K562 (cell line): ENCODE data around the gene STARD13. TPM values are rescaled to one million over a fixed set of nuclear protein-coding genes. Genes with fewer than 3 reads are reported as not detected.
A peak's percentile ranks its signal among the peaks of the same experiment; 100 is the strongest.

Source experiments
- ATAC-seq: fragments of 200-7000 bp; cut with Tn5 transposase; 3 replicates; pipeline ENCODE4 v1.9.1; 2020; ENCODE audit warnings: moderate library complexity
- BruUV-seq: library from RNA; stranded (reverse); fragments of 400-500 nt; replicated peaks from 2 replicates; lab custom pipeline; 2021; lab: Mats Ljungman, UMichigan
- CTCF ChIA-PET: fragments of 300-600 bp; formaldehyde crosslinking; extraction: SDS; loops from one replicate; lab custom pipeline; 2021; ENCODE audit warnings: low intra/inter-chr PET ratio; lab: Yijun Ruan, JAX
- POLR2A ChIA-PET: fragments of 300-600, 350-650 bp; sonication (Branson Sonifier 250); formaldehyde crosslinking; extraction: SDS; loops from one replicate; lab custom pipeline; 2021; ENCODE audit warnings: antibody characterized with exemption, inconsistent platforms; lab: Yijun Ruan, JAX
- DNase-seq, 4 experiments: peaks; one replicate each; pipeline versions ENCODE4 v3.0.0 to v3.0.0-alpha.2; 2011 to 2018; ENCODE audit warnings: low spot score in 3 of 4, mixed read lengths in 3 of 4; ENCODE audit errors: extremely low read depth in 1 of 4
- FAIRE-seq: peaks from 2 replicates; lab custom pipeline; 2011; peaks lifted over from hg19 to GRCh38; lab: Jason Lieb, UNC
- H2AFZ ChIP-seq: 2 replicates; pipeline ENCODE4 v1.6.0; 2011; ENCODE audit warnings: low read depth, low read length, control low read depth, inconsistent platforms
- H3K27ac ChIP-seq: fragments of 200-600 bp; 3 replicates; pipeline ENCODE4 v1.8.0; 2011; ENCODE audit warnings: low read depth, mild to moderate bottlenecking, control low read depth, inconsistent platforms, low read length, moderate library complexity, mixed read lengths; ENCODE audit errors: extremely low read depth
- H3K27me3 ChIP-seq, 2 experiments: fragments of 300-600 bp in 1 of 2; 2 replicates in 1 of 2; 3 replicates in 1 of 2; pipeline versions ENCODE4 v1.6.0 to v1.8.0; 2011; ENCODE audit warnings: inconsistent platforms in 2 of 2, low read length in 2 of 2, mild to moderate bottlenecking in 1 of 2, mixed read lengths in 1 of 2, moderate library complexity in 1 of 2; ENCODE audit not compliant: control insufficient read depth in 2 of 2, insufficient read depth in 2 of 2
- H3K36me3 ChIP-seq: fragments of 300-600 bp; 3 replicates; pipeline ENCODE4 v1.8.0; 2011; ENCODE audit warnings: mild to moderate bottlenecking, low read length, inconsistent platforms; ENCODE audit not compliant: control insufficient read depth, insufficient read depth
- H3K4me1 ChIP-seq, 2 experiments: fragments of 200-600 bp in 1 of 2; replicated peaks in 1 of 2; 2 replicates in 1 of 2; 3 replicates in 1 of 2; pipeline versions ENCODE4 v1.5.1 to v1.8.0; 2011; ENCODE audit warnings: inconsistent platforms in 2 of 2, low read length in 2 of 2, mild to moderate bottlenecking in 1 of 2, mixed read lengths in 1 of 2, moderate library complexity in 1 of 2; ENCODE audit not compliant: control insufficient read depth in 2 of 2, insufficient read depth in 2 of 2
- H3K4me2 ChIP-seq: 2 replicates; pipeline ENCODE4 v1.6.1; 2011; ENCODE audit warnings: low read length, control low read depth, inconsistent platforms, mixed read lengths; ENCODE audit not compliant: insufficient read depth
- H3K4me3 ChIP-seq: fragments of 200-600 bp; sonication (generic), shearing (Covaris generic); 2 replicates; pipeline ENCODE4 v1.5.1; 2016; ENCODE audit warnings: control low read depth, inconsistent platforms
- H3K79me2 ChIP-seq: fragments of 200-600 bp; 3 replicates; pipeline ENCODE4 v1.8.0; 2011; ENCODE audit warnings: low read length, inconsistent platforms; ENCODE audit not compliant: control insufficient read depth, insufficient read depth
- H3K9ac ChIP-seq, 2 experiments: 2 replicates each; pipeline versions ENCODE4 v1.6.0 to v1.6.1; 2011; ENCODE audit warnings: low read depth in 2 of 2, low read length in 2 of 2, control low read depth in 1 of 2, inconsistent platforms in 1 of 2, mild to moderate bottlenecking in 1 of 2, mixed read lengths in 1 of 2; ENCODE audit not compliant: insufficient read depth in 1 of 2
- H3K9me1 ChIP-seq: one replicate; pipeline ENCODE4 v1.6.0; 2011; ENCODE audit warnings: inconsistent platforms, mild to moderate bottlenecking, low read length, moderate library complexity; ENCODE audit not compliant: control insufficient read depth, insufficient read depth
- H3K9me3 ChIP-seq: replicated peaks from 2 replicates; pipeline ENCODE4 v1.5.1; 2011; ENCODE audit warnings: low read depth, low read length, inconsistent platforms; ENCODE audit not compliant: control insufficient read depth, insufficient read depth
- H4K20me1 ChIP-seq: replicated peaks from 2 replicates; pipeline ENCODE4 v1.6.1; 2011; ENCODE audit warnings: low read length, inconsistent platforms, mixed read lengths; ENCODE audit not compliant: control insufficient read depth, insufficient read depth
- CAMTA2 ChIP-seq: fragments of 250-450 bp; sonication (Bioruptor Pico); conservative IDR thresholded peaks from 2 replicates; pipeline ENCODE4 v1.5.1; 2022
- GATAD2B ChIP-seq: fragments of 450-650 bp; IDR thresholded peaks from 2 replicates; pipeline ENCODE4 v1.6.1; 2017; ENCODE audit warnings: mild to moderate bottlenecking, borderline replicate concordance
- MCM7 ChIP-seq, 2 experiments: fragments of 450-650 bp; IDR thresholded peaks; 2 replicates each; pipeline ENCODE4 v1.6.1; 2016 to 2018
- NFATC3 ChIP-seq: fragments of 450-650 bp; IDR thresholded peaks from 2 replicates; pipeline ENCODE4 v1.6.1; 2017; ENCODE audit warnings: mild to moderate bottlenecking
- RBM25 ChIP-seq: fragments of 200-400 bp; formaldehyde crosslinking; IDR thresholded peaks from 2 replicates; pipeline ENCODE4 v1.6.1; 2018; ENCODE audit warnings: low read length, low read depth, moderate library complexity; ENCODE audit not compliant: severe bottlenecking
- WGBS: fragments of 100-300 bp; shearing (Covaris generic); methylation state at CpG from one replicate; pipeline ENCODE4 v1.1.6; 2016; ENCODE audit warnings: low coverage, mixed read lengths; ENCODE audit not compliant: insufficient coverage; ENCODE audit errors: missing lambda C conversion rate; 5-methylcytosine and 5-hydroxymethylcytosine counted together
- in situ Hi-C: fragments of 300-500 bp; cut with MboI; formaldehyde crosslinking; loops from 4 replicates; pipeline ENCODE4 v1.15.0; 2018; ENCODE audit warnings: inconsistent platforms, mixed read lengths
- intact Hi-C: fragments of 100-400 bp; cut with micrococcal nuclease; formaldehyde crosslinking; loops from 2 replicates; pipeline ENCODE4 v1.14.2; 2022
- polyA plus RNA-seq, 8 experiments: library from polyadenylated mRNA; depleted of rRNA in 4 of 8; stranded (reverse) in 5 of 8; unstranded in 3 of 8; fragments of >200 nt; fragmentation: Nextera tagmentation in 2 of 8; fragmentation: Illumina TruSeq in 1 of 8; extraction: Ambion mirVana in 2 of 8; extraction: Trizol in 1 of 8; gene quantifications; 2 replicates each; pipeline versions ENCODE4 v1.2.1 to v1.2.3, GENCODE V29; 2011 to 2014; ENCODE audit warnings: inconsistent platforms in 1 of 8, missing spikeins in 1 of 8
- total RNA-seq, 7 experiments: library from RNA; depleted of rRNA in 6 of 7; stranded (reverse); fragments of >200 nt in 6 of 7; fragmentation: Illumina TruSeq in 2 of 7; extraction: Trizol in 2 of 7; gene quantifications; 2 replicates each; pipeline versions ENCODE4 v1.2.1 to v1.2.3, GENCODE V29; 2011 to 2021; ENCODE audit warnings: low replicate concordance in 1 of 7
- TF ChIP-seq, protein P1 (sequence below): IDR thresholded peaks from 3 replicates; pipeline ENCODE4 v1.6.1; 2011; ENCODE audit warnings: borderline replicate concordance, mild to moderate bottlenecking, moderate library complexity; ENCODE audit not compliant: insufficient read length; ENCODE audit errors: extremely low read depth
- TF ChIP-seq, protein P2 (sequence below): sonication (generic); formaldehyde crosslinking; IDR thresholded peaks from 2 replicates; pipeline ENCODE4 v1.8.0; 2022; ENCODE audit warnings: mild to moderate bottlenecking, missing genetic modification reagents
- TF ChIP-seq, protein P3 (sequence below): IDR thresholded peaks from 2 replicates; pipeline ENCODE4 v1.6.1; 2011; ENCODE audit warnings: borderline replicate concordance, low read depth, mild to moderate bottlenecking, moderate library complexity, low read length; ENCODE audit not compliant: insufficient read depth, poor library complexity, severe bottlenecking
- TF ChIP-seq, protein P4 (sequence below), 3 experiments: IDR thresholded peaks in 2 of 3; conservative IDR thresholded peaks in 1 of 3; 2 replicates each; pipeline ENCODE4 v1.5.1; 2011 to 2012; ENCODE audit warnings: low read length in 3 of 3, mild to moderate bottlenecking in 3 of 3, control low read depth in 2 of 3, improper control_type of control experiment in 1 of 3, inconsistent platforms in 1 of 3, low read depth in 1 of 3, mixed read lengths in 1 of 3, moderate library complexity in 1 of 3; ENCODE audit not compliant: insufficient read depth in 2 of 3

The STARD13 gene
- total and polyA plus RNA-seq, 9 of the 15 experiments (the other 6 are each of a cell fraction or from before 2014, with no cell fraction given), result 0.11 TPM; not detected in 8

DNA sequence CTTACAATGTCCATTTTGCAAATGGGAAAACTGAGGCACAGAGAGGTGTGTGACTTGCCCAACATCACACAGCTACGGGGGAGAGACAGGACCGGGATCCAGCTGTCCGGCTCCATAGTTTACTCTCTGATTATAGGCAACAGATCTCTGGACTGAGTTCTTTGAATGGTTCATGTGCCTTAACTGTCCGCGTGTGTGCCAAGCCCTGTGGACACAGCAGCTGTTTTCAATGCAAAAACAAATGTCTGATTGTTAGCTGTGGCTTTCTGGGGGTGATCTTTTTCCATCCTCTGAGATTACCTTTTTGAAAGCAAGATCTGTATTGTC, 175.2 kb downstream of the STARD13 start (continued):
- TF ChIP-seq, protein P1, sequence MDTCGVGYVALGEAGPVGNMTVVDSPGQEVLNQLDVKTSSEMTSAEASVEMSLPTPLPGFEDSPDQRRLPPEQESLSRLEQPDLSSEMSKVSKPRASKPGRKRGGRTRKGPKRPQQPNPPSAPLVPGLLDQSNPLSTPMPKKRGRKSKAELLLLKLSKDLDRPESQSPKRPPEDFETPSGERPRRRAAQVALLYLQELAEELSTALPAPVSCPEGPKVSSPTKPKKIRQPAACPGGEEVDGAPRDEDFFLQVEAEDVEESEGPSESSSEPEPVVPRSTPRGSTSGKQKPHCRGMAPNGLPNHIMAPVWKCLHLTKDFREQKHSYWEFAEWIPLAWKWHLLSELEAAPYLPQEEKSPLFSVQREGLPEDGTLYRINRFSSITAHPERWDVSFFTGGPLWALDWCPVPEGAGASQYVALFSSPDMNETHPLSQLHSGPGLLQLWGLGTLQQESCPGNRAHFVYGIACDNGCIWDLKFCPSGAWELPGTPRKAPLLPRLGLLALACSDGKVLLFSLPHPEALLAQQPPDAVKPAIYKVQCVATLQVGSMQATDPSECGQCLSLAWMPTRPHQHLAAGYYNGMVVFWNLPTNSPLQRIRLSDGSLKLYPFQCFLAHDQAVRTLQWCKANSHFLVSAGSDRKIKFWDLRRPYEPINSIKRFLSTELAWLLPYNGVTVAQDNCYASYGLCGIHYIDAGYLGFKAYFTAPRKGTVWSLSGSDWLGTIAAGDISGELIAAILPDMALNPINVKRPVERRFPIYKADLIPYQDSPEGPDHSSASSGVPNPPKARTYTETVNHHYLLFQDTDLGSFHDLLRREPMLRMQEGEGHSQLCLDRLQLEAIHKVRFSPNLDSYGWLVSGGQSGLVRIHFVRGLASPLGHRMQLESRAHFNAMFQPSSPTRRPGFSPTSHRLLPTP, result no peak
- TF ChIP-seq GATAD2B (no peak), RBM25 (no peak), MCM7 (IDR thresholded peaks at IDR 0.05) (no peak), CAMTA2 (CRISPR knock-in tag) (no peak)
- TF ChIP-seq, protein P2, sequence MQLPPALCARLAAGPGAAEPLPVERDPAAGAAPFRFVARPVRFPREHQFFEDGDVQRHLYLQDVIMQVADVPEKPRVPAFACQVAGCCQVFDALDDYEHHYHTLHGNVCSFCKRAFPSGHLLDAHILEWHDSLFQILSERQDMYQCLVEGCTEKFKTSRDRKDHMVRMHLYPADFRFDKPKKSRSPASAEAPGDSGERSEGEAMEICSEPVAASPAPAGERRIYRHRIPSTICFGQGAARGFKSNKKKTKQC, result no peak

DNA sequence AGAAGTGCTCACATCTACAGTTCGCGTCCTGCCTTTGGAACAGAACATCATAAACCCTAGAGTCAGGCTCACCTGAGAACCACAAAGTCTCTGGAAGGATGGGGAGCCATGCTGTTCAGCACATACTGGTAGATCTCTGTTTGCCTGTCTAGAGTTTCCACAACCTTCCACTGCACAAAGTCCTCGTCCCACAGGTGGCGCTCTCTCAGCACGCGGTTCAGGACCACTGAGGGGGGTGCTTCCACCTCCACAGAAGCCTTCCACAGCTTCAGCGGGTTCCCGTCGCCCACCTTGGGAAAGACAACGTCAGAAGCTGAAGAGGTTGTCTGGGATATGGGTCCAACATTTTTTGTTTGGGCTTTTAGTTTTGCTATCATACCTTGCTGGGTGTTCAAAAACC, 175.8 kb downstream of the STARD13 start:
- H3K27me3 ChIP-seq, result no peaks in the 10 kb centered on the region
- in situ Hi-C loops (no loop called here), intact Hi-C loops (no loop called here)
- H3K36me3 ChIP-seq, result no peaks in the 10 kb centered on the region
- no peaks in the 10 kb centered on the region for H3K4me1 ChIP-seq
- ChIA-PET POLR2A (no interaction called here), CTCF (no interaction called here)
- H3K4me3 ChIP-seq, result no peak overlapping the region
- BruUV-seq, result no TSS peak
- H3K9me3 ChIP-seq, result no peaks in the 10 kb centered on the region
- no peaks in the 10 kb centered on the region for H3K9me1 ChIP-seq
- no peak overlapping the region for H3K9ac ChIP-seq
- H4K20me1 ChIP-seq, result no peaks in the 10 kb centered on the region
- TF ChIP-seq, protein P3, sequence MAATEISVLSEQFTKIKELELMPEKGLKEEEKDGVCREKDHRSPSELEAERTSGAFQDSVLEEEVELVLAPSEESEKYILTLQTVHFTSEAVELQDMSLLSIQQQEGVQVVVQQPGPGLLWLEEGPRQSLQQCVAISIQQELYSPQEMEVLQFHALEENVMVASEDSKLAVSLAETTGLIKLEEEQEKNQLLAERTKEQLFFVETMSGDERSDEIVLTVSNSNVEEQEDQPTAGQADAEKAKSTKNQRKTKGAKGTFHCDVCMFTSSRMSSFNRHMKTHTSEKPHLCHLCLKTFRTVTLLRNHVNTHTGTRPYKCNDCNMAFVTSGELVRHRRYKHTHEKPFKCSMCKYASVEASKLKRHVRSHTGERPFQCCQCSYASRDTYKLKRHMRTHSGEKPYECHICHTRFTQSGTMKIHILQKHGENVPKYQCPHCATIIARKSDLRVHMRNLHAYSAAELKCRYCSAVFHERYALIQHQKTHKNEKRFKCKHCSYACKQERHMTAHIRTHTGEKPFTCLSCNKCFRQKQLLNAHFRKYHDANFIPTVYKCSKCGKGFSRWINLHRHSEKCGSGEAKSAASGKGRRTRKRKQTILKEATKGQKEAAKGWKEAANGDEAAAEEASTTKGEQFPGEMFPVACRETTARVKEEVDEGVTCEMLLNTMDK, result peak; percentile 3
- TF ChIP-seq NFATC3, result no peak
- TF ChIP-seq, protein P4, sequence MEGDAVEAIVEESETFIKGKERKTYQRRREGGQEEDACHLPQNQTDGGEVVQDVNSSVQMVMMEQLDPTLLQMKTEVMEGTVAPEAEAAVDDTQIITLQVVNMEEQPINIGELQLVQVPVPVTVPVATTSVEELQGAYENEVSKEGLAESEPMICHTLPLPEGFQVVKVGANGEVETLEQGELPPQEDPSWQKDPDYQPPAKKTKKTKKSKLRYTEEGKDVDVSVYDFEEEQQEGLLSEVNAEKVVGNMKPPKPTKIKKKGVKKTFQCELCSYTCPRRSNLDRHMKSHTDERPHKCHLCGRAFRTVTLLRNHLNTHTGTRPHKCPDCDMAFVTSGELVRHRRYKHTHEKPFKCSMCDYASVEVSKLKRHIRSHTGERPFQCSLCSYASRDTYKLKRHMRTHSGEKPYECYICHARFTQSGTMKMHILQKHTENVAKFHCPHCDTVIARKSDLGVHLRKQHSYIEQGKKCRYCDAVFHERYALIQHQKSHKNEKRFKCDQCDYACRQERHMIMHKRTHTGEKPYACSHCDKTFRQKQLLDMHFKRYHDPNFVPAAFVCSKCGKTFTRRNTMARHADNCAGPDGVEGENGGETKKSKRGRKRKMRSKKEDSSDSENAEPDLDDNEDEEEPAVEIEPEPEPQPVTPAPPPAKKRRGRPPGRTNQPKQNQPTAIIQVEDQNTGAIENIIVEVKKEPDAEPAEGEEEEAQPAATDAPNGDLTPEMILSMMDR (IDR thresholded peaks at IDR 0.05 in 2 of 3, conservative IDR thresholded peaks at IDR 0.05 in 1 of 3; ENCODE audit: insufficient read depth in 2 of 3, low read depth in 1 of 3, low read length in 3 of 3), result peak; percentile 24 to 44 (median 36); a peak in 4 of 6 replicates
- ATAC-seq, result peak; percentile 78; the same call in 2 of the 3 replicates
- no peak overlapping the region for H3K4me2 ChIP-seq
- H3K79me2 ChIP-seq, result no peaks in the 10 kb centered on the region
- DNase-seq, result peak; percentile 6 to 19 (median 7)
- H2AFZ ChIP-seq, result no peak overlapping the region
- H3K27ac ChIP-seq, result no peak overlapping the region
- 1% methylated on average over 10 of the region's 10 CpGs for WGBS
- no peak for FAIRE-seq
